NCI-H2081 (cell line): ENCODE data around the gene SPATA16.
"Not testable (repeated sequence)": the region's sequence is repeated elsewhere in the genome, so short reads cannot be mapped to it uniquely, and the experiment has no call there.

ENCODE experiments used
- DNase-seq, 2 experiments: peaks; one replicate each; lab custom pipeline; 2025; lab: John Stamatoyannopoulos, UW

Gene SPATA16

GRCh38 chr3:173003956-173004355 lies 137.1 kb downstream of the SPATA16 start:
- DNase-seq = no peak

- no peak for DNase-seq
Measured at GRCh38 chr3:173003471-173003870, 137.6 kb downstream of the SPATA16 start.

- DNase-seq = no peak
Measured at GRCh38 chr3:173001622-173002021, 139.4 kb downstream of the SPATA16 start.

GRCh38 chr3:173000553-173000952 lies 140.5 kb downstream of the SPATA16 start:
- DNase-seq = no peak

- DNase-seq = no peak
Measured at GRCh38 chr3:172993412-172993811, 147.6 kb downstream of the SPATA16 start.

GRCh38 chr3:172991424-172991996 lies 149.5 kb downstream of the SPATA16 start:
- no peak for DNase-seq

- no peak for DNase-seq
Measured at GRCh38 chr3:172989373-172989772, 151.7 kb downstream of the SPATA16 start.

- no peak for DNase-seq
Measured at GRCh38 chr3:172987273-172987672, 153.8 kb downstream of the SPATA16 start.

- no peak for DNase-seq
Measured at GRCh38 chr3:172984914-172985313, 156.1 kb downstream of the SPATA16 start.

- DNase-seq = peak in 1 of 2 experiments; percentile 40
Measured at GRCh38 chr3:172982736-172983364, 158.2 kb downstream of the SPATA16 start.

GRCh38 chr3:172981407-172981983 lies 159.5 kb downstream of the SPATA16 start:
- no peak for DNase-seq

GRCh38 chr3:172980849-172981248 lies 160.2 kb downstream of the SPATA16 start:
- DNase-seq = no peak

GRCh38 chr3:172977696-172978095 lies 163.3 kb downstream of the SPATA16 start:
- no peak for DNase-seq

- no peak for DNase-seq
Measured at GRCh38 chr3:172974969-172975368, 166.1 kb downstream of the SPATA16 start.

GRCh38 chr3:172973799-172974198 lies 167.2 kb downstream of the SPATA16 start:
- DNase-seq = no peak

- no peak for DNase-seq
Measured at GRCh38 chr3:172972717-172973116, 168.3 kb downstream of the SPATA16 start.

GRCh38 chr3:172972067-172972466 lies 169.0 kb downstream of the SPATA16 start:
- DNase-seq = no peak

GRCh38 chr3:172968646-172969045 lies 172.4 kb downstream of the SPATA16 start:
- DNase-seq = no peak

GRCh38 chr3:172965256-172965655 lies 175.8 kb downstream of the SPATA16 start:
- no peak for DNase-seq

GRCh38 chr3:172960626-172961182 lies 180.3 kb downstream of the SPATA16 start:
- not testable (repeated sequence) for DNase-seq

- DNase-seq = no peak
Measured at GRCh38 chr3:172958565-172958964, 182.5 kb downstream of the SPATA16 start.

GRCh38 chr3:172953571-172953970 lies 187.5 kb downstream of the SPATA16 start:
- DNase-seq = no peak

GRCh38 chr3:172951511-172951910 lies 189.5 kb downstream of the SPATA16 start:
- no peak for DNase-seq
